Neural cell (in vitro differentiated cells): ENCODE results near the gene PARP11.

Experiments used
- RAD21 ChIP-seq: fragments of 450-650 bp; conservative IDR thresholded peaks from 2 replicates; pipeline ENCODE4 v1.6.1; 2014; ENCODE audit warnings: antibody characterized with exemption, mild to moderate bottlenecking, moderate library complexity
- SMC3 ChIP-seq: fragments of 450-650 bp; conservative IDR thresholded peaks from 2 replicates; pipeline ENCODE4 v1.6.1; 2014; ENCODE audit warnings: antibody characterized with exemption, mild to moderate bottlenecking, moderate library complexity; ENCODE audit not compliant: poor library complexity
- TAF1 ChIP-seq: IDR thresholded peaks from 2 replicates; pipeline ENCODE4 v1.6.1; 2012; ENCODE audit warnings: low read depth
- TF ChIP-seq, protein P1 (sequence below): fragments of 450-650 bp; IDR thresholded peaks from 2 replicates; pipeline ENCODE4 v1.5.1; 2014; ENCODE audit warnings: antibody characterized with exemption, mild to moderate bottlenecking, moderate library complexity; ENCODE audit not compliant: poor library complexity, severe bottlenecking
- TF ChIP-seq, protein P2 (sequence below): IDR thresholded peaks from 2 replicates; pipeline ENCODE4 v1.6.1; 2012; ENCODE audit warnings: borderline replicate concordance

DNA sequence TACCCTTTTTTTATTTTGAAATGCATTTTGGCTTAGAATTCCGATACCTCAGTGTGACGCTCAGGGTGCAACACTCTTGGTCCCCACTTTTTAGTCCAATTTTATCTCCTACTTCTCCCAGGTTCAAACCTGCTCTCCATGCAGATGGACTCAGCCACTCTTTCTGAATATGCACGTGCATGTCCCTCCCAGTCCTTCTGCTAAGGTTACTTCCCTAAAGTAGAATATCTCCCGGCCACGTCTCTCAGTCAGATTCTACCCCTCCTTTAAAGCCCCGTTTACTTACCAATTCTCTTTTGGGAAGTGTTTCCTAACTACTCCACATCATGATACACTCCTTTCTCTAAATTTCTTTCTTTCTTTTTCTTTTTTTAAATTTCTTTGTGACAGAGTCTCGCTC, 15.5 kb upstream of the PARP11 start:
- TF ChIP-seq, protein P1, sequence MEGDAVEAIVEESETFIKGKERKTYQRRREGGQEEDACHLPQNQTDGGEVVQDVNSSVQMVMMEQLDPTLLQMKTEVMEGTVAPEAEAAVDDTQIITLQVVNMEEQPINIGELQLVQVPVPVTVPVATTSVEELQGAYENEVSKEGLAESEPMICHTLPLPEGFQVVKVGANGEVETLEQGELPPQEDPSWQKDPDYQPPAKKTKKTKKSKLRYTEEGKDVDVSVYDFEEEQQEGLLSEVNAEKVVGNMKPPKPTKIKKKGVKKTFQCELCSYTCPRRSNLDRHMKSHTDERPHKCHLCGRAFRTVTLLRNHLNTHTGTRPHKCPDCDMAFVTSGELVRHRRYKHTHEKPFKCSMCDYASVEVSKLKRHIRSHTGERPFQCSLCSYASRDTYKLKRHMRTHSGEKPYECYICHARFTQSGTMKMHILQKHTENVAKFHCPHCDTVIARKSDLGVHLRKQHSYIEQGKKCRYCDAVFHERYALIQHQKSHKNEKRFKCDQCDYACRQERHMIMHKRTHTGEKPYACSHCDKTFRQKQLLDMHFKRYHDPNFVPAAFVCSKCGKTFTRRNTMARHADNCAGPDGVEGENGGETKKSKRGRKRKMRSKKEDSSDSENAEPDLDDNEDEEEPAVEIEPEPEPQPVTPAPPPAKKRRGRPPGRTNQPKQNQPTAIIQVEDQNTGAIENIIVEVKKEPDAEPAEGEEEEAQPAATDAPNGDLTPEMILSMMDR, result no peak
- TF ChIP-seq, protein P2, sequence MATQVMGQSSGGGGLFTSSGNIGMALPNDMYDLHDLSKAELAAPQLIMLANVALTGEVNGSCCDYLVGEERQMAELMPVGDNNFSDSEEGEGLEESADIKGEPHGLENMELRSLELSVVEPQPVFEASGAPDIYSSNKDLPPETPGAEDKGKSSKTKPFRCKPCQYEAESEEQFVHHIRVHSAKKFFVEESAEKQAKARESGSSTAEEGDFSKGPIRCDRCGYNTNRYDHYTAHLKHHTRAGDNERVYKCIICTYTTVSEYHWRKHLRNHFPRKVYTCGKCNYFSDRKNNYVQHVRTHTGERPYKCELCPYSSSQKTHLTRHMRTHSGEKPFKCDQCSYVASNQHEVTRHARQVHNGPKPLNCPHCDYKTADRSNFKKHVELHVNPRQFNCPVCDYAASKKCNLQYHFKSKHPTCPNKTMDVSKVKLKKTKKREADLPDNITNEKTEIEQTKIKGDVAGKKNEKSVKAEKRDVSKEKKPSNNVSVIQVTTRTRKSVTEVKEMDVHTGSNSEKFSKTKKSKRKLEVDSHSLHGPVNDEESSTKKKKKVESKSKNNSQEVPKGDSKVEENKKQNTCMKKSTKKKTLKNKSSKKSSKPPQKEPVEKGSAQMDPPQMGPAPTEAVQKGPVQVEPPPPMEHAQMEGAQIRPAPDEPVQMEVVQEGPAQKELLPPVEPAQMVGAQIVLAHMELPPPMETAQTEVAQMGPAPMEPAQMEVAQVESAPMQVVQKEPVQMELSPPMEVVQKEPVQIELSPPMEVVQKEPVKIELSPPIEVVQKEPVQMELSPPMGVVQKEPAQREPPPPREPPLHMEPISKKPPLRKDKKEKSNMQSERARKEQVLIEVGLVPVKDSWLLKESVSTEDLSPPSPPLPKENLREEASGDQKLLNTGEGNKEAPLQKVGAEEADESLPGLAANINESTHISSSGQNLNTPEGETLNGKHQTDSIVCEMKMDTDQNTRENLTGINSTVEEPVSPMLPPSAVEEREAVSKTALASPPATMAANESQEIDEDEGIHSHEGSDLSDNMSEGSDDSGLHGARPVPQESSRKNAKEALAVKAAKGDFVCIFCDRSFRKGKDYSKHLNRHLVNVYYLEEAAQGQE, result no peak
- TF ChIP-seq TAF1 (no peak), SMC3 (no peak), RAD21 (no peak)
